HepG2 (cell line): ENCODE measurements around the gene TMEM80. TPM values are rescaled to one million over a fixed set of nuclear protein-coding genes. Genes with fewer than 3 reads are reported as not detected.

ENCODE experiments used
- polyA plus RNA-seq, 8 experiments: library from polyadenylated mRNA; depleted of rRNA in 3 of 8; stranded (reverse) in 7 of 8; unstranded in 1 of 8; fragments of >200 nt; fragmentation: Illumina TruSeq in 4 of 8; extraction: Trizol in 4 of 8; gene quantifications; 2 replicates each; pipeline versions ENCODE4 v1.2.1 to v1.2.3, GENCODE V29; 2011 to 2016; ENCODE audit warnings: low read depth in 4 of 8, missing spikeins in 1 of 8, mixed read lengths in 1 of 8; ENCODE audit not compliant: insufficient read depth in 1 of 8
- total RNA-seq, 5 experiments: library from RNA; depleted of rRNA; stranded (reverse); fragments of >200 nt; fragmentation: Illumina TruSeq; extraction: Trizol; gene quantifications; 2 replicates each; pipeline ENCODE4 v1.2.3, GENCODE V29; 2016; ENCODE audit warnings: low read depth in 1 of 5
- TF ChIP-seq, protein P1 (sequence below): sonication (generic); formaldehyde crosslinking; IDR thresholded peaks from 2 replicates; pipeline ENCODE4 v1.9.0; 2021; ENCODE audit warnings: missing genetic modification reagents, mild to moderate bottlenecking, borderline replicate concordance
- TF ChIP-seq, protein P2 (sequence below): sonication (generic); formaldehyde crosslinking; IDR thresholded peaks from 2 replicates; pipeline ENCODE4 v1.5.0; 2020; ENCODE audit warnings: missing genetic modification reagents
- TF ChIP-seq, protein P3 (sequence below): sonication (generic); formaldehyde crosslinking; IDR thresholded peaks from 2 replicates; pipeline ENCODE4 v1.4.0; 2020; ENCODE audit warnings: low read depth, missing genetic modification reagents

Gene TMEM80
- total and polyA plus RNA-seq, 2 of the 13 experiments (the other 11 are each of a cell fraction or from before 2014, with no cell fraction given) = 5.6 to 17.1 TPM

DNA sequence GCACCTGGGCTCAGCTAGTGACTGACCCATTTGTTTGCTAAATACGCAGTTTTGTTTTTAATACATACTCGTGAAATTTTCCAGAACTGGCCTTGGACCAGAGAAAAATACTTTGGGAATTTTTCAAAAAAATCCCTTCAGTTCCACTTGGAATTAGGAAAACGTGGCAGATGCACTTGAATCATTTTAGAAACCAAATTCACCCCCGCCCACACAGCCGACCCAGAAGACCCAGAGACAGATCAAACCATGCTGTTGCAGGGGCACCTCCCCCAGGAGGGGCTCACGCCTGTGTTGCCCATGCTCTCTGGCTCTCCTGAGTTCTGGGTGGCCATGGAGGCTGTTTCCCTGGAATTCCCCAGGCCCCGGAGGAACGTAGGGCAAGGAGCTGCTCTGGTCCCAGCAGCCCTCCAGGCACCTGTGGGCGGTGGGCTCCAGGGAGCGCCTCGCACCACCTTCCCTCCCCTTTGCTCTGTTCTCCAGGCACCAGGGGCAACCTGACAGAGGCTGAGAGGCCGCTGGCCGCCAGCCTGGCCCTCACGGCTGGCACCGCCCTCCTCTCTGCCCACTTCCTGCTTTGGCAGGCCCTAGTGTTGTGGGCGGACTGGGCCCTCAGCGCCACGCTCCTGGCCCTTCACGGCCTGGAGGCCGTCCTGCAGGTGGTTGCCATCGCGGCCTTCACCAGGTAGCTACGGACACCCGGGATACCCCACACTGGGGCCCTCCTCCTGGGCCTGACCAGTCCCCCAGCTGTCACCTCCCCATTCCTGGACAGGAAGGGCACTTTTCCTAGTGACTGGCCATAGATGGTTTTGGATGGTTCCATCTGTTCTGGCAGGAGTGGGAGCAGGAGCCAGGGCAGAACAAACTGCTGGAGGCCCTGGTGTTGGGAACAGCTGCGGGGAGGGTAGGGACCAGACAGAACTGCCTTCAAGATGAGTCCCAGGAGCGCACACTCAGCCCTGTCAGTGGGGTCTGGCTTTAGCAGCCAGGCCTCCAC lies 7.1 kb downstream of the TMEM80 start (continued):
- TF ChIP-seq, protein P1, sequence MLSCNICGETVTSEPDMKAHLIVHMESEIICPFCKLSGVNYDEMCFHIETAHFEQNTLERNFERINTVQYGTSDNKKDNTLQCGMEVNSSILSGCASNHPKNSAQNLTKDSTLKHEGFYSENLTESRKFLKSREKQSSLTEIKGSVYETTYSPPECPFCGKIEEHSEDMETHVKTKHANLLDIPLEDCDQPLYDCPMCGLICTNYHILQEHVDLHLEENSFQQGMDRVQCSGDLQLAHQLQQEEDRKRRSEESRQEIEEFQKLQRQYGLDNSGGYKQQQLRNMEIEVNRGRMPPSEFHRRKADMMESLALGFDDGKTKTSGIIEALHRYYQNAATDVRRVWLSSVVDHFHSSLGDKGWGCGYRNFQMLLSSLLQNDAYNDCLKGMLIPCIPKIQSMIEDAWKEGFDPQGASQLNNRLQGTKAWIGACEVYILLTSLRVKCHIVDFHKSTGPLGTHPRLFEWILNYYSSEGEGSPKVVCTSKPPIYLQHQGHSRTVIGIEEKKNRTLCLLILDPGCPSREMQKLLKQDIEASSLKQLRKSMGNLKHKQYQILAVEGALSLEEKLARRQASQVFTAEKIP (CRISPR knock-in tag) = no peak
- TF ChIP-seq, protein P2, sequence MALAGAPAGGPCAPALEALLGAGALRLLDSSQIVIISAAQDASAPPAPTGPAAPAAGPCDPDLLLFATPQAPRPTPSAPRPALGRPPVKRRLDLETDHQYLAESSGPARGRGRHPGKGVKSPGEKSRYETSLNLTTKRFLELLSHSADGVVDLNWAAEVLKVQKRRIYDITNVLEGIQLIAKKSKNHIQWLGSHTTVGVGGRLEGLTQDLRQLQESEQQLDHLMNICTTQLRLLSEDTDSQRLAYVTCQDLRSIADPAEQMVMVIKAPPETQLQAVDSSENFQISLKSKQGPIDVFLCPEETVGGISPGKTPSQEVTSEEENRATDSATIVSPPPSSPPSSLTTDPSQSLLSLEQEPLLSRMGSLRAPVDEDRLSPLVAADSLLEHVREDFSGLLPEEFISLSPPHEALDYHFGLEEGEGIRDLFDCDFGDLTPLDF = no peak
- TF ChIP-seq, protein P3, sequence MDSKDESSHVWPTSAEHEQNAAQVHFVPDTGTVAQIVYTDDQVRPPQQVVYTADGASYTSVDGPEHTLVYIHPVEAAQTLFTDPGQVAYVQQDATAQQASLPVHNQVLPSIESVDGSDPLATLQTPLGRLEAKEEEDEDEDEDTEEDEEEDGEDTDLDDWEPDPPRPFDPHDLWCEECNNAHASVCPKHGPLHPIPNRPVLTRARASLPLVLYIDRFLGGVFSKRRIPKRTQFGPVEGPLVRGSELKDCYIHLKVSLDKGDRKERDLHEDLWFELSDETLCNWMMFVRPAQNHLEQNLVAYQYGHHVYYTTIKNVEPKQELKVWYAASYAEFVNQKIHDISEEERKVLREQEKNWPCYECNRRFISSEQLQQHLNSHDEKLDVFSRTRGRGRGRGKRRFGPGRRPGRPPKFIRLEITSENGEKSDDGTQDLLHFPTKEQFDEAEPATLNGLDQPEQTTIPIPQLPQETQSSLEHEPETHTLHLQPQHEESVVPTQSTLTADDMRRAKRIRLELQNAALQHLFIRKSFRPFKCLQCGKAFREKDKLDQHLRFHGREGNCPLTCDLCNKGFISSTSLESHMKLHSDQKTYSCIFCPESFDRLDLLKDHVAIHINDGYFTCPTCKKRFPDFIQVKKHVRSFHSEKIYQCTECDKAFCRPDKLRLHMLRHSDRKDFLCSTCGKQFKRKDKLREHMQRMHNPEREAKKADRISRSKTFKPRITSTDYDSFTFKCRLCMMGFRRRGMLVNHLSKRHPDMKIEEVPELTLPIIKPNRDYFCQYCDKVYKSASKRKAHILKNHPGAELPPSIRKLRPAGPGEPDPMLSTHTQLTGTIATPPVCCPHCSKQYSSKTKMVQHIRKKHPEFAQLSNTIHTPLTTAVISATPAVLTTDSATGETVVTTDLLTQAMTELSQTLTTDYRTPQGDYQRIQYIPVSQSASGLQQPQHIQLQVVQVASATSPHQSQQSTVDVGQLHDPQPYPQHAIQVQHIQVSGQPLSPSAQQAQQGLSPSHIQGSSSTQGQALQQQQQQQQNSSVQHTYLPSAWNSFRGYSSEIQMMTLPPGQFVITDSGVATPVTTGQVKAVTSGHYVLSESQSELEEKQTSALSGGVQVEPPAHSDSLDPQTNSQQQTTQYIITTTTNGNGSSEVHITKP (CRISPR knock-in tag) = no peak
